ENCODE data around the gene MED15. TPM values are rescaled to one million over a fixed set of nuclear protein-coding genes. Genes with fewer than 3 reads are reported as not detected.

The MED15 gene
- total RNA-seq, 1 experiment from 2014 or later: 87.9 TPM

- Histone ChIP-seq H3K9me2 (ENCODE audit: insufficient read depth) (no peaks in the 10 kb centered on the region), H3K4me3 (no peak overlapping the region), H3K4me2 (no peak overlapping the region), H2AFZ (no peak overlapping the region), H3K9me3 (ENCODE audit: insufficient read depth, low read depth) (no peaks in the 10 kb centered on the region), H3K79me2 (ENCODE audit: low read depth) (no peaks in the 10 kb centered on the region), H3K36me3 (ENCODE audit: low read depth) (no peaks in the 10 kb centered on the region), H3F3A (ENCODE audit: insufficient read depth, low read depth) (no peaks in the 10 kb centered on the region), H3K27ac (no peak overlapping the region), H3K4me1 (replicated peaks; ENCODE audit: insufficient read depth) (no peaks in the 10 kb centered on the region), H4K20me1 (ENCODE audit: insufficient read depth) (no peaks in the 10 kb centered on the region), H3K27me3 (ENCODE audit: insufficient read depth, low read depth) (no peaks in the 10 kb centered on the region)
- no peak for DNase-seq
- TF ChIP-seq CTCF (conservative IDR thresholded peaks at IDR 0.05) (no peak), EZH2 (IDR thresholded peaks at IDR 0.05; ENCODE audit: low read depth) (no peak)
- POLR2A ChIA-PET (ENCODE audit: unreplicated experiment): no interaction called here
- BruUV-seq (replicated peaks): no TSS peak
- CTCF ChIA-PET: interaction anchor here (0.6 kb wide), 1 partner anchor 18 kb away, joined by 5 read pairs; no protein-coding TSS in a partner anchor
- intact Hi-C loops (cut with micrococcal nuclease; ENCODE audit: unreplicated experiment): no loop called here
Observed at GRCh38 chr22:20579273-20580120, 72.1 kb downstream of the MED15 start.

- no peaks in the 10 kb centered on the region for H3K79me2 ChIP-seq (ENCODE audit: low read depth)
- no TSS peak for BruUV-seq (replicated peaks)
- POLR2A ChIA-PET (ENCODE audit: unreplicated experiment): no interaction called here
Observed at GRCh38 chr22:20580179-20580578, 72.8 kb downstream of the MED15 start.

More at GRCh38 chr22:20580179-20580578, 72.8 kb downstream of the MED15 start:
- no peak overlapping the region for H3K4me2 ChIP-seq
- no peaks in the 10 kb centered on the region for H3K9me3 ChIP-seq (ENCODE audit: insufficient read depth, low read depth)
- no peaks in the 10 kb centered on the region for H3K4me1 ChIP-seq (replicated peaks; ENCODE audit: insufficient read depth)
- intact Hi-C loops (cut with micrococcal nuclease; ENCODE audit: unreplicated experiment): no loop called here
- no peaks in the 10 kb centered on the region for H3K36me3 ChIP-seq (ENCODE audit: low read depth)
- CTCF ChIA-PET: interaction anchor here (0.6 kb wide), 1 partner anchor 19 kb away, joined by 5 read pairs; no protein-coding TSS in a partner anchor
- no peak overlapping the region for H3K27ac ChIP-seq
- H3K9me2 ChIP-seq (ENCODE audit: insufficient read depth): no peaks in the 10 kb centered on the region
- H4K20me1 ChIP-seq (ENCODE audit: insufficient read depth): no peaks in the 10 kb centered on the region
- no peaks in the 10 kb centered on the region for H3K27me3 ChIP-seq (ENCODE audit: insufficient read depth, low read depth)
- H3F3A ChIP-seq (ENCODE audit: insufficient read depth, low read depth): no peaks in the 10 kb centered on the region
- no peak overlapping the region for H3K4me3 ChIP-seq
- H2AFZ ChIP-seq: no peak overlapping the region
- TF ChIP-seq CTCF (conservative IDR thresholded peaks at IDR 0.05): no peak
- no peak for DNase-seq

Data from PC-9 (cell line).